Measurements from ENCODE around the gene PCA3. TPM values are rescaled to one million over a fixed set of nuclear protein-coding genes. Genes with fewer than 3 reads are reported as not detected.

PCA3 gene
- total RNA-seq (not detected), polyA plus RNA-seq (not detected), total RNA-seq (0 to 0.06 (median 0) reads per million in 6 experiments)

- ATAC-seq (no peak), DNase-seq (no peak)
- no peaks in the 10 kb centered on the region for H3K9me3 Mint-ChIP-seq
- POLR2A ChIA-PET, result no interaction called here
- no peak within 1 kb of the TSS for H3K4me3 Mint-ChIP-seq
- H3K27ac Mint-ChIP-seq, result no peak within 1 kb of the TSS
- H3K4me1 Mint-ChIP-seq, result peaks cover 0 to 18% (median 0%) of the 10 kb centered on the region in 4 donors
- no peaks in the 10 kb centered on the region for H3K36me3 Mint-ChIP-seq
- peaks cover 4 to 22% (median 11%) of the 10 kb centered on the region in 5 donors for H3K27me3 Mint-ChIP-seq
These were observed at the start of gene PCA3 for GRCh38 chr9:76764138-76764537. TSS of gene PCA3 (plus strand) at chr9:76764438.

DNA sequence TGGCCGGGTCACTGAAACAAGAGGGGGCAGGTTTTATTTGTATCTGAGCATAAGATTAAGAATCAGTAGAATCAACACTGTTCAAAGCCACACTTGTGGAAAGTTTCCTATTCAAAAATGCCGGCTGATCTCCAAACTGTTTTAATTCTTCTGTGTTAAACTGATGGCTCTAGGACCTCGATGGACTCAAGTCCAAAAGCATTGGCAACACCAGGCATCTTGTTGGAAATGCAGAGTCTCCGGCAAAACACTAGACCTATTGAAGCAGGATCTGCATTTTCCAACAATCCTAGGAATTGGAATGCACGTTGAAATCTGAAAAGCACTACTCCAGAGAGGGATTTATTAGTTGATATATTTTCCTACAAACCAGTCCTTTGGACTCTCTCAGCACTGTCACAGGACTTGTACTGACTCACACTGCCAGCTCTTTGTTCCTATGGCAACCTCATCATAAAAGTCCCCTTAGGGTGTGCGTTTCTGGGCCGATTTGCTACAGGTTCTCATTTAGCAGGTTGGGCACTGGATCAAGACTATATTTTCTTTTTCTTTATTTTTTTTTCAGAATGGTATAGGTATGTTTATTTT, 48.1 kb upstream of the PCA3 start:
- POLR2A ChIA-PET, result no interaction called here
- no peak overlapping the region for H3K27ac Mint-ChIP-seq
- no peak for ATAC-seq
- DNase-seq, result no peak
- no peaks in the 10 kb centered on the region for H3K9me3 Mint-ChIP-seq
- H3K4me3 Mint-ChIP-seq, result no peak overlapping the region
- no peaks in the 10 kb centered on the region for H3K36me3 Mint-ChIP-seq
- H3K27me3 Mint-ChIP-seq, result peaks cover 11 to 20% (median 13%) of the 10 kb centered on the region in 5 donors
- H3K4me1 Mint-ChIP-seq, result no peaks in the 10 kb centered on the region

DNA sequence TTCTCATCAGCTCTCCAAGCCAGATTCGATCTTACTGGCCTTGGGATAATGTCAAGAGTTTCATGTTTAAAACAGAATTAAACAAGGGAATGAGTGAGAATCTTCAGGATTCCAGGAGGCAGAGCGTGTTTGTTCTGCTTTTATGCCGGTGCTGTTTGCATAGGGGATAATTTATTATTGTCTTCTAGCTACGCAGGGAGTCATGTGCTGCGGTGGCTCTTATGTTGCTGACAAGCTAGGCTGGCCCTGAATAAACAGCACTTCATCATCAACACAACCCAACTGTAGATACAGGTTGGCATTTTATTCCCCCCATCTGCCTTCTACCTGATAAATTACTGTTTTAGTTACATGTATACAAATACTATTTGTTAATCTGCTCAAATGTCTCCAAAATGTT, 47.1 kb upstream of the PCA3 start:
- DNase-seq (no peak), ATAC-seq (no peak)
- Mint-ChIP-seq H3K36me3 (no peaks in the 10 kb centered on the region), H3K27ac (no peak overlapping the region), H3K27me3 (peaks cover 10 to 20% (median 12%) of the 10 kb centered on the region in 5 donors), H3K9me3 (no peaks in the 10 kb centered on the region), H3K4me1 (no peaks in the 10 kb centered on the region), H3K4me3 (no peak overlapping the region)
- POLR2A ChIA-PET, result no interaction called here

- no peak overlapping the region for H3K4me3 Mint-ChIP-seq
- POLR2A ChIA-PET, result no interaction called here
- no peak overlapping the region for H3K27ac Mint-ChIP-seq
- no peaks in the 10 kb centered on the region for H3K4me1 Mint-ChIP-seq
- H3K36me3 Mint-ChIP-seq, result no peaks in the 10 kb centered on the region
- no peaks in the 10 kb centered on the region for H3K9me3 Mint-ChIP-seq
- no peak for DNase-seq
- H3K27me3 Mint-ChIP-seq, result peaks cover 10 to 20% (median 15%) of the 10 kb centered on the region in 5 donors
- ATAC-seq, result no peak
These were observed 46.6 kb upstream of the PCA3 start for GRCh38 chr9:76717613-76718012.

- no peak overlapping the region for H3K4me3 Mint-ChIP-seq
- no peaks in the 10 kb centered on the region for H3K36me3 Mint-ChIP-seq
- POLR2A ChIA-PET, result no interaction called here
- ATAC-seq (no peak), DNase-seq (no peak)
- no peaks in the 10 kb centered on the region for H3K4me1 Mint-ChIP-seq
- H3K27ac Mint-ChIP-seq, result no peak overlapping the region
- no peaks in the 10 kb centered on the region for H3K9me3 Mint-ChIP-seq
- H3K27me3 Mint-ChIP-seq, result peaks cover 10 to 20% (median 15%) of the 10 kb centered on the region in 5 donors
These were observed 46.1 kb upstream of the PCA3 start for GRCh38 chr9:76718166-76718565.

DNA sequence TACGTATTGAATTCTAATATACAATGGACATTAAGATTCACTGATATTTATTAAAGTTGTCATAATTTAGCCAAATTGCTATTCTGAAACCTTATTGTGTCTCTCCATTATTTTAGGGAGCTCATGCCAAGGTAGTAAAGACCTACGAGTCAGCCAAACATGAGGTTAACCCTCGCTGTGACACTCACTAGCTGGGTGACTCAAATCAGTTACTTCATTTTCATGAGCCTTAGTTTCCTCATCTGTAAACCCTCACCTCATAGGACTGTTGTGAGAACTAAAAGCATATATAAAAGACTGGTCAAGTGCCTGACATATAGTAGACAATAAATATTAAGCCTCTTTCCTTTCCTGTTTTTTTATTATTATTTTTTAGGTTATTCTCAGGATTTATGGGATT, 44.0 kb upstream of the PCA3 start:
- DNase-seq (no peak), ATAC-seq (no peak)
- Mint-ChIP-seq H3K27me3 (peaks cover 14 to 26% (median 18%) of the 10 kb centered on the region in 5 donors), H3K27ac (no peak overlapping the region), H3K4me1 (no peaks in the 10 kb centered on the region), H3K9me3 (no peaks in the 10 kb centered on the region), H3K4me3 (no peak overlapping the region), H3K36me3 (peaks cover 0 to 3% (median 0%) of the 10 kb centered on the region in 3 donors)
- POLR2A ChIA-PET, result no interaction called here

GRCh38 chr9:76725011-76725546, 39.2 kb upstream of the PCA3 start:
- H3K27me3 Mint-ChIP-seq, result peaks cover 9 to 25% (median 10%) of the 10 kb centered on the region in 5 donors
- no peak overlapping the region for H3K4me3 Mint-ChIP-seq
- H3K27ac Mint-ChIP-seq, result no peak overlapping the region
- H3K4me1 Mint-ChIP-seq, result no peaks in the 10 kb centered on the region
- no peak for DNase-seq
- H3K36me3 Mint-ChIP-seq, result peaks cover 0 to 3% (median 0%) of the 10 kb centered on the region in 3 donors
- POLR2A ChIA-PET, result no interaction called here
- H3K9me3 Mint-ChIP-seq, result peaks cover 0 to 2% (median 0%) of the 10 kb centered on the region in 9 donors
- no peak for ATAC-seq

DNA sequence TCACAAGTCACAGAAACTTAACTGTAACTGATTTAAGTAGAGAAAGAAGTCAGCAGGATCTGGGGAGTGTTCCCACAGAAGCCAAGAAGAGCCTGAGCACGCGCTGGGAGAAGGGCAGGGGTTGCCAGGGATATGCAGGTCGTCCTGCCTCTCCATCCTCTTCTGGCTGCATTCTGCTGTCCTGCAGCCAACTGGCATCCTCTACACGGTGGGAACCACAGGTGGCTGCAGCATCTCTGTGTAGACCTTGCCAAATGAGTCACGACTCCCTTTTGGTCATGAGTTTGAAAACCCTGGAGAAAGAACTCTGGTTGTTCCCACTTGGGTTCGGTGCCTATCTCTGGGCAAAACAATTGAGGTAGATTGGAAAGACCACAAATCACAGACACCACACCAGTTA, 38.4 kb upstream of the PCA3 start:
- ATAC-seq (no peak), DNase-seq (no peak)
- Mint-ChIP-seq H3K4me3 (no peak overlapping the region), H3K9me3 (peaks cover 0 to 2% (median 0%) of the 10 kb centered on the region in 9 donors), H3K27me3 (peaks cover 9 to 25% (median 12%) of the 10 kb centered on the region in 5 donors), H3K36me3 (peaks cover 0 to 3% (median 0%) of the 10 kb centered on the region in 3 donors), H3K4me1 (no peaks in the 10 kb centered on the region), H3K27ac (no peak overlapping the region)
- POLR2A ChIA-PET, result no interaction called here

DNA sequence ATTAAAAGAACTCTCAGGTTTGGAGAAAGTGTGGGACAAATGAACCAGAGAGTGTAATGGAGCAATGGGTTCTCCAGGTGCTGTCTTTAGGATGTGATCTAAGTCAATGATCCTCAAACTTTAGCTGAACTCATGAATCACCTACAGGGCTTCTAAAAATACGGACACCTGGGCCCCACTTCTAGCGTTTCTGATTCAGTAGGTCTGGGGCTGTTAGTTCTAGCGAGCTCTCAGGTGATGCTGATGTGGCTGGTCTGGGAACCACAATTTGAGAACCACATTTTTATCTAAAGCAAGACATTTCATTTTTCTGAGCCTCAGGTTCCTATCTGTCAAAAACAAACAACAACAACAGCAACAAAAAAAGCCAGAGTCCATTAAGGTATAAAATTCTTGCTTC, 35.1 kb upstream of the PCA3 start:
- POLR2A ChIA-PET, result no interaction called here
- H3K27ac Mint-ChIP-seq, result no peak overlapping the region
- no peak for ATAC-seq
- no peaks in the 10 kb centered on the region for H3K4me1 Mint-ChIP-seq
- no peak for DNase-seq
- H3K27me3 Mint-ChIP-seq, result peaks cover 6 to 25% (median 12%) of the 10 kb centered on the region in 5 donors
- peaks cover 0 to 2% (median 0%) of the 10 kb centered on the region in 9 donors for H3K9me3 Mint-ChIP-seq
- H3K36me3 Mint-ChIP-seq, result no peaks in the 10 kb centered on the region
- no peak overlapping the region for H3K4me3 Mint-ChIP-seq

DNA sequence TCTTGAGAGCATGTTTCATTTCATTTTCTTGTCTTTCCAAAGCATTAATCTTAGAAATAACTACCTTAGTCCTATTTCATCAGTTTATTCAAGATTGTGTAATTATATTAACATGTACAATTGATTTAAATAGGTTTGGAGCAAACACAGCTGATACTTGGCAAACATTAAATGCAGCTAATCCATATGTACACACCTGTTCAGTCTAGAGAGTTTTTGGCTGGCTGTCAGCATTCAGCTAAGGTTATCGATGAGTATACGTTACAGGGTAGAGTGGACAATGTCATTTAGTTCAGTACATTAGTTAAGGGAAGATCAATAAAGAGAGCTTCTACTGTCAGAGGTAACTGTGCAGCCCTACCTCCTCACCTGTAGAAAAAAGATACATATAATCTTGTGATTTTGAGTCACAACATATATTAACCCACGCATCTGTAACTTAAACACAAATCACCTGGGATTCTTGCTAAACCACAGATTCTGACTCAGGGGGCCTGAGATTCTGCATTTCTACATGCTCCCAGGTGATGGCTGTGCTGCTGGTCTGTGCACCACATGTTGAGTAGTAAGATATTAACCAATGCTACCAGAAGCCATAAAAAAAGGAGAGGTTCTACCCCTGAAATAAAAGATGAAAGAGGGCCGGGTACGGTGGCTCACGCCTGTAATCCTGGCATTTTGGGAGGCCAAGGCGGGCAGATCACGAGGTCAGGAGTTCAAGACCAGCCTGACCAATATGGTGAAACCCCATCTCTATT, 34.1 kb upstream of the PCA3 start:
- H3K27me3 Mint-ChIP-seq, result peaks cover 4 to 22% (median 13%) of the 10 kb centered on the region in 5 donors
- no peaks in the 10 kb centered on the region for H3K36me3 Mint-ChIP-seq
- H3K27ac Mint-ChIP-seq, result no peak overlapping the region
- ATAC-seq (no peak), DNase-seq (no peak)
- peaks cover 0 to 2% (median 0%) of the 10 kb centered on the region in 9 donors for H3K9me3 Mint-ChIP-seq
- H3K4me3 Mint-ChIP-seq, result no peak overlapping the region
- H3K4me1 Mint-ChIP-seq, result no peaks in the 10 kb centered on the region
- POLR2A ChIA-PET, result no interaction called here

GRCh38 chr9:76730801-76731200, 33.4 kb upstream of the PCA3 start:
- H3K4me3 Mint-ChIP-seq, result no peak overlapping the region
- ATAC-seq, result no peak
- H3K9me3 Mint-ChIP-seq, result peaks cover 0 to 2% (median 0%) of the 10 kb centered on the region in 9 donors
- H3K27me3 Mint-ChIP-seq, result peaks cover 4 to 15% (median 10%) of the 10 kb centered on the region in 5 donors
- POLR2A ChIA-PET, result no interaction called here
- H3K36me3 Mint-ChIP-seq, result no peaks in the 10 kb centered on the region
- DNase-seq, result no peak
- H3K4me1 Mint-ChIP-seq, result no peaks in the 10 kb centered on the region
- no peak overlapping the region for H3K27ac Mint-ChIP-seq

DNA sequence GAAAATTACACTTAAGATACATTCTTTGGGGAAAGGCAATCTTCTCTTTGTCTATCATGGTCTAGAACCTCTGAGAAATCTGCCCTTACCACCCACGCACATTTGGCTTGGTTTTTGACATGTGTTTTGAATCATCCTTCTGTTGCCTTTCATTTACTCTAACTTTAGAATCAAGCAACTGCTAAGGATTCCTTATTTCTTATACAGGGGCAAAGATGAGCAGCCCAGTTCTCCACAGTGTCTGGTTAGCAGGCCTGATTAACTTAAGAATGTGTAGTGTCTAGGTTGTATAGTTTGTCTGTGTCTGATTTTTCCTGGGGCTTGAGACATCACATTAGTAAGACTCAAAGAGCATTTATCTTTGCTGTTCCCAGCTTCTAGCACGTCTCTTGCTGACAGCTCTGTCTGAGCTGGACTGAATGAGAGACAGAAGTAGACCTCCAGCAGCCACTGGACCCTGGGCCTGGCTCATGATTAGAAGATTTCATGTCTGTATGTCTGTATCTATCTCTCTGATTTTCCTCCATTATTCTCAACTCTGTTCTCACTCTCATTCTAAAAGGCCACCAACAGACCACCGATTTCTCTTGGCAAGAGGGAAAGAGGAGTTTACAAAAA, 31.8 kb upstream of the PCA3 start:
- Mint-ChIP-seq H3K36me3 (no peaks in the 10 kb centered on the region), H3K9me3 (no peaks in the 10 kb centered on the region), H3K27me3 (peaks cover 2 to 9% (median 3%) of the 10 kb centered on the region in 5 donors), H3K4me1 (no peaks in the 10 kb centered on the region), H3K27ac (no peak overlapping the region), H3K4me3 (no peak overlapping the region)
- ATAC-seq (no peak), DNase-seq (no peak)
- POLR2A ChIA-PET, result no interaction called here

GRCh38 chr9:76733096-76733495, 31.1 kb upstream of the PCA3 start:
- POLR2A ChIA-PET, result no interaction called here
- ATAC-seq (no peak), DNase-seq (no peak)
- Mint-ChIP-seq H3K4me1 (no peaks in the 10 kb centered on the region), H3K27me3 (peaks cover 2 to 10% (median 3%) of the 10 kb centered on the region in 5 donors), H3K9me3 (no peaks in the 10 kb centered on the region), H3K4me3 (no peak overlapping the region), H3K27ac (peak overlapping the region in 1 of 10 donors; percentile 54), H3K36me3 (no peaks in the 10 kb centered on the region)

Data from naive thymus-derived CD8-positive, alpha-beta T cell (primary cell).